HL-60 (cell line): ENCODE results near the gene SLC7A14.

ENCODE experiments used
- TF ChIP-seq, protein P1 (sequence below): IDR thresholded peaks from one replicate; pipeline ENCODE4 v1.5.1; 2011; ENCODE audit warnings: low read length, control low read depth, inconsistent platforms; ENCODE audit not compliant: insufficient read depth
- TF ChIP-seq, protein P2 (sequence below): IDR thresholded peaks from 2 replicates; pipeline ENCODE4 v1.6.1; 2012; ENCODE audit warnings: low read depth; ENCODE audit not compliant: insufficient replicate concordance

DNA sequence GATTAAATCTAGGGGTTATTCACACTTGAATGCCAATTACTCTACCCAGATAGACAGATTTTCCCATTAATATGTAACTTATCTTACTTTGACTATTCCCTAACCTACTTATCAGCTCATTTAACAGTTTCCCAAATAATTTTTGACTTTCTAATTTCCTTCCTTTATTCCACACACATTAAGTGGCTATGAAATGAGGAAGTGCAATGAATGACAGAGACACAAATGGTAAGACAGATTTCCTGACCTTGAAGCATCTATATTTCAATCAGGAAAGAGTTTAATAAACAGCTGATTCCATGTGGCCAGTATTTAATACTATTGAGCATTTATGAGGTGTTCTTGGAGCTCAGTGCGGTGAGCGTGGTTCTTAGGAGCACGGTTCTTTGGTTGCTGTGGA lies 78.8 kb downstream of the SLC7A14 start:
- TF ChIP-seq, protein P1, sequence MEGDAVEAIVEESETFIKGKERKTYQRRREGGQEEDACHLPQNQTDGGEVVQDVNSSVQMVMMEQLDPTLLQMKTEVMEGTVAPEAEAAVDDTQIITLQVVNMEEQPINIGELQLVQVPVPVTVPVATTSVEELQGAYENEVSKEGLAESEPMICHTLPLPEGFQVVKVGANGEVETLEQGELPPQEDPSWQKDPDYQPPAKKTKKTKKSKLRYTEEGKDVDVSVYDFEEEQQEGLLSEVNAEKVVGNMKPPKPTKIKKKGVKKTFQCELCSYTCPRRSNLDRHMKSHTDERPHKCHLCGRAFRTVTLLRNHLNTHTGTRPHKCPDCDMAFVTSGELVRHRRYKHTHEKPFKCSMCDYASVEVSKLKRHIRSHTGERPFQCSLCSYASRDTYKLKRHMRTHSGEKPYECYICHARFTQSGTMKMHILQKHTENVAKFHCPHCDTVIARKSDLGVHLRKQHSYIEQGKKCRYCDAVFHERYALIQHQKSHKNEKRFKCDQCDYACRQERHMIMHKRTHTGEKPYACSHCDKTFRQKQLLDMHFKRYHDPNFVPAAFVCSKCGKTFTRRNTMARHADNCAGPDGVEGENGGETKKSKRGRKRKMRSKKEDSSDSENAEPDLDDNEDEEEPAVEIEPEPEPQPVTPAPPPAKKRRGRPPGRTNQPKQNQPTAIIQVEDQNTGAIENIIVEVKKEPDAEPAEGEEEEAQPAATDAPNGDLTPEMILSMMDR, result no peak
- TF ChIP-seq, protein P2, sequence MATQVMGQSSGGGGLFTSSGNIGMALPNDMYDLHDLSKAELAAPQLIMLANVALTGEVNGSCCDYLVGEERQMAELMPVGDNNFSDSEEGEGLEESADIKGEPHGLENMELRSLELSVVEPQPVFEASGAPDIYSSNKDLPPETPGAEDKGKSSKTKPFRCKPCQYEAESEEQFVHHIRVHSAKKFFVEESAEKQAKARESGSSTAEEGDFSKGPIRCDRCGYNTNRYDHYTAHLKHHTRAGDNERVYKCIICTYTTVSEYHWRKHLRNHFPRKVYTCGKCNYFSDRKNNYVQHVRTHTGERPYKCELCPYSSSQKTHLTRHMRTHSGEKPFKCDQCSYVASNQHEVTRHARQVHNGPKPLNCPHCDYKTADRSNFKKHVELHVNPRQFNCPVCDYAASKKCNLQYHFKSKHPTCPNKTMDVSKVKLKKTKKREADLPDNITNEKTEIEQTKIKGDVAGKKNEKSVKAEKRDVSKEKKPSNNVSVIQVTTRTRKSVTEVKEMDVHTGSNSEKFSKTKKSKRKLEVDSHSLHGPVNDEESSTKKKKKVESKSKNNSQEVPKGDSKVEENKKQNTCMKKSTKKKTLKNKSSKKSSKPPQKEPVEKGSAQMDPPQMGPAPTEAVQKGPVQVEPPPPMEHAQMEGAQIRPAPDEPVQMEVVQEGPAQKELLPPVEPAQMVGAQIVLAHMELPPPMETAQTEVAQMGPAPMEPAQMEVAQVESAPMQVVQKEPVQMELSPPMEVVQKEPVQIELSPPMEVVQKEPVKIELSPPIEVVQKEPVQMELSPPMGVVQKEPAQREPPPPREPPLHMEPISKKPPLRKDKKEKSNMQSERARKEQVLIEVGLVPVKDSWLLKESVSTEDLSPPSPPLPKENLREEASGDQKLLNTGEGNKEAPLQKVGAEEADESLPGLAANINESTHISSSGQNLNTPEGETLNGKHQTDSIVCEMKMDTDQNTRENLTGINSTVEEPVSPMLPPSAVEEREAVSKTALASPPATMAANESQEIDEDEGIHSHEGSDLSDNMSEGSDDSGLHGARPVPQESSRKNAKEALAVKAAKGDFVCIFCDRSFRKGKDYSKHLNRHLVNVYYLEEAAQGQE, result no peak
